Kidney epithelial cell (primary cell): ENCODE measurements around the gene COL27A1. TPM values are rescaled to one million over a fixed set of nuclear protein-coding genes. Genes with fewer than 3 reads are reported as not detected.

ENCODE experiments used
- DNase-seq: peaks from one replicate; pipeline ENCODE4 v3.0.0-alpha.2; 2010; ENCODE audit warnings: low read depth
- H3K27me3 ChIP-seq: 2 replicates; pipeline ENCODE4 v1.6.0; 2011; ENCODE audit warnings: low read length; ENCODE audit not compliant: control insufficient read depth, insufficient read depth
- H3K36me3 ChIP-seq: 2 replicates; pipeline ENCODE4 v1.5.1; 2011; ENCODE audit warnings: low read length; ENCODE audit not compliant: control insufficient read depth, insufficient read depth
- H3K4me3 ChIP-seq: 2 replicates; pipeline ENCODE4 v1.5.1; 2011; ENCODE audit warnings: low read depth, mild to moderate bottlenecking, control low read depth, low read length
- total RNA-seq: library from RNA; depleted of rRNA; stranded (reverse); fragments of >200 nt; gene quantifications from 2 replicates; pipeline ENCODE4 v1.2.3, GENCODE V29; 2015
- TF ChIP-seq, protein P1 (sequence below): IDR thresholded peaks from 2 replicates; pipeline ENCODE4 v1.5.1; 2011; ENCODE audit warnings: mild to moderate bottlenecking, moderate library complexity, low read length, control low read depth, inconsistent platforms; ENCODE audit not compliant: insufficient read depth, poor library complexity, severe bottlenecking

The COL27A1 gene
- total RNA-seq, 1 donor from 2014 or later: 8.4 TPM

DNA sequence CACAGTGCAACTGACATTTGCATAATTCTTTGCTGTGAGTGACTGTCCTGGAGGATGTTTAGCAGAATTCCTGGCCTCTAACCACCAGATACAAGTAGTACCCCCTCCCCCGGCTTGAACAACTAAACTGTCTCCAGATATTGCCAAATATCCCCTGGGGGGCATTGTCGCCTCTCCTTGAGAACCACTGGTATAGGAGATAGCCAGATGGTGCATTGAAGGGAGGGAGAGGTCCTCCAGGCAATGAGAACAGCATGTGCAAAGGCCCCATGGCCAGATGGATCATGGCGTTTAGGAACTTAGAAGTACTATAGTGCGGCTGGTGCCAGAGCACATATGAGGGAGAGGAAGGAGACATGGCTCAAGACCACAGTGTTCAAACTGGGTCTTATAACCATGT is 148.6 kb downstream of the COL27A1 start:
- DNase-seq: no peak
- Histone ChIP-seq H3K36me3 (no peaks in the 10 kb centered on the region), H3K27me3 (no peaks in the 10 kb centered on the region), H3K4me3 (no peak overlapping the region)
- TF ChIP-seq, protein P1, sequence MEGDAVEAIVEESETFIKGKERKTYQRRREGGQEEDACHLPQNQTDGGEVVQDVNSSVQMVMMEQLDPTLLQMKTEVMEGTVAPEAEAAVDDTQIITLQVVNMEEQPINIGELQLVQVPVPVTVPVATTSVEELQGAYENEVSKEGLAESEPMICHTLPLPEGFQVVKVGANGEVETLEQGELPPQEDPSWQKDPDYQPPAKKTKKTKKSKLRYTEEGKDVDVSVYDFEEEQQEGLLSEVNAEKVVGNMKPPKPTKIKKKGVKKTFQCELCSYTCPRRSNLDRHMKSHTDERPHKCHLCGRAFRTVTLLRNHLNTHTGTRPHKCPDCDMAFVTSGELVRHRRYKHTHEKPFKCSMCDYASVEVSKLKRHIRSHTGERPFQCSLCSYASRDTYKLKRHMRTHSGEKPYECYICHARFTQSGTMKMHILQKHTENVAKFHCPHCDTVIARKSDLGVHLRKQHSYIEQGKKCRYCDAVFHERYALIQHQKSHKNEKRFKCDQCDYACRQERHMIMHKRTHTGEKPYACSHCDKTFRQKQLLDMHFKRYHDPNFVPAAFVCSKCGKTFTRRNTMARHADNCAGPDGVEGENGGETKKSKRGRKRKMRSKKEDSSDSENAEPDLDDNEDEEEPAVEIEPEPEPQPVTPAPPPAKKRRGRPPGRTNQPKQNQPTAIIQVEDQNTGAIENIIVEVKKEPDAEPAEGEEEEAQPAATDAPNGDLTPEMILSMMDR: no peak

DNA sequence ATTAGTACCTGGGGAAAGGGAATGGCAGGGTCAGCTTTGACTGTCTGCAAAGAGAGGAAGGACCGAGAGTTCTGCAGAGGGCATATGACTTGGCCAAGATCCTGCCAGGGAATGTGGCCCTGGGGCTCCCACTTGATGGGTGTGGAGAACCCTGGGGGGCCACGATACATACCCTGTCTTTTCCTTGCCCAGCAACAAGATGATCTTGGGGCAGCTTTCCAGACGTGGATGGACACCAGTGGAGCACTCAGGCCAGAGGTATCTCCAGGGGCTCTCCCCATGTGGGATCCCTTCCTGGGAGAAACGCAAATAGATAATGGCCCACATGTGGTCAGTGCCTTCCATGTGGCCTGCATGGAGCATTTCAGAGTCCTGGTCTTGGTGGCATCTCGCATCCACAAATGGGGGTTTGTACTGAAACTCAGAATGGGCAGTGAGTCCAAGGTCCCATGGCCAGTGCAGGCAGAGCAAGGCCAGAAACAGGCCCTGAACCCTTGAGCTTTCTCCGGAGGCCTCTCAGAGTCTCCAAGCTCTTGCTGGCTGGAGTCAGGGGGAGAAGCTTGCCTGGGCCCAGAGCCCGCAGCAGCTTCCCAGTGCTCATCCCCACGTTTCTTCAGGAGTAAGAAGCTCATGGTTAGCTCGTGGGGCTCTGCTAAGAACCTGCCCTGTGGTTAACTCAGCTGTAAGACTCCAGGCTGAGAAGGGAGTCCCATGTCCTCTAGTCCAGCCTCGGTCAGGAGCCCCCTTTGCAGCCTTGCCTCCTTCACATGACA is 149.3 kb downstream of the COL27A1 start:
- DNase-seq: no peak
- TF ChIP-seq, protein P1: no peak
- no peak overlapping the region for H3K4me3 ChIP-seq
- H3K36me3 ChIP-seq: no peaks in the 10 kb centered on the region
- no peaks in the 10 kb centered on the region for H3K27me3 ChIP-seq

DNA sequence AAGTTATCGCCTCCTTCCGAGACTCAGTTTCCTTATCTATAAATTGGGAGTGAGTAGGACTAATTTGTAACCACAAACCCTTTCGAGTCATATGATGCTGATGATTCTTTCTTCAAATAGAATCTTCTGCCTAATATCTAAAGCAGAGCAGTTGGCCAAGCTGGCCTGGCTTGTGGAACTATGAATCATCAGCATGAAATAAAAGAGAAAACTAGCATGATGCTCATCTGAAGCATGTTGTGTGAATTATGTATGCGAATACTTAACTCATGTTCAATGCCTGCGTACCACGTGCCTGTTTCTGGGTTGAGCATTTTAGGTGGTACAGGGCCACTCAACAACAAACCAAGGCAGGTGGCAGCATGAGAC is 152.5 kb downstream of the COL27A1 start:
- H3K4me3 ChIP-seq: no peak overlapping the region
- TF ChIP-seq, protein P1: no peak
- no peak for DNase-seq
- no peaks in the 10 kb centered on the region for H3K27me3 ChIP-seq
- H3K36me3 ChIP-seq: no peaks in the 10 kb centered on the region

DNA sequence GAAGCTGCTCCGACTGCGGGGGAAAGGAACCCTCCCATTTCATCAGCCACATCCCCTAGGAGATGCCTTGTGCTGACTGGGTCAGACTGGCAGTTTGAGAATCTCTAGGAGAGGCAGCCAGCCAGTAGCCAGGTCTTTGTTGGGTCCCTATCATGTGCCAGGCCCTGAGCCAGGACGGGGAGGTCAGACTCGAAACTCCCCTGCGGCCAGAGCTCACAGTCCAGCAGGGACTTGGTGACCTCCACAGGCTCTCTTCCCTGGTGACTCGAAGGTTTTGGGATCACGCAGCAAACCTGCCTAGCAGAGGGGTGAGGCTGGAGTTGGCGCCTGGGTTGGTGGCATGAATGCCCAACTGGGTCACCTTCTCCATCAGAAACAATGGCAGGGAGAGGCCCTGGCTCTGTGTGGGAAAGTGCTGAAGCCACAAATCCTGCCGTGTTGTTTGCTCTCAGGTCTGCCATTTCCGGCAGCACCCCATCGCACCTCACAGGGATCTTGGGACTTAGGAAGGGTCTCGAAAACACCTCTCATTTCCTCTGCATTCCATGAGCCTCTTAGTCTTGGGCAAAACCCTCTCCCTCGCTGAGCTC is 153.1 kb downstream of the COL27A1 start:
- Histone ChIP-seq H3K27me3 (no peaks in the 10 kb centered on the region), H3K36me3 (no peaks in the 10 kb centered on the region), H3K4me3 (no peak overlapping the region)
- TF ChIP-seq, protein P1: no peak
- no peak for DNase-seq

DNA sequence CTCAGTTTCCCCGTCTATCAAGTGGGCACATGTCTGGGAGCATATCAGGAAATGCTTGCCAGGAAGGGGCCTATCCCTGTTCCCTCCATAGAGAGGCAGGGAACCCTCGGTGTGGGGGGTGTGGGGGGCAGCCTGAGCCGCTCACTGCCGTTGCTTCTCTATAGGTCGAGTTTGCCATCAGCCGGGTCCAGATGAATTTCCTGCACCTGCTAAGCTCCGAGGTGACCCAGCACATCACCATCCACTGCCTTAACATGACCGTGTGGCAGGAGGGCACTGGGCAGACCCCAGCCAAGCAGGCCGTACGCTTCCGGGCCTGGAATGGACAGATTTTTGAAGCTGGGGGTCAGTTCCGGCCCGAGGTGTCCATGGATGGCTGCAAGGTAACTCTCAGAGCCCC is 153.8 kb downstream of the COL27A1 start:
- H3K36me3 ChIP-seq: no peaks in the 10 kb centered on the region
- no peak overlapping the region for H3K4me3 ChIP-seq
- no peaks in the 10 kb centered on the region for H3K27me3 ChIP-seq
- DNase-seq: no peak
- TF ChIP-seq, protein P1: no peak
